ENCODE results near the gene FLT1.

DNA sequence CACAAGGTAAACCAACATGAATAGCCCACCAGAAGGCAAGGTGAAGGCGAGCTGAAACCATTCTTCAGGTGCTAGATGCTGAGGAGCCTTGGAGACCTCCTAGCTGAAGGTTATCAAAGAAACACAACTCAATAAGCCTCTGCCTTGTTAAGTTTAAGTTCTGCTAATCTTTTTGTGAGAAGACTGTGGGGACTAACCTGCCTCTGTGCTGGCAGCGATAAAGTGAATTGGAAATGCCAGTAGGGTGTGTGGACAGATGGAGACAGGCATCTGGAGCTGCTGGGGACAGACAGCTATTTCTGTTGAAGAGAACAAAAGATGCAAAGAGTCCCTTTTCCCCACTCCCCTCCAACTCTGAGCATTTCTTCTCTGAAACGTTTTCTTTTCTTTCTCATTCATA lies 33.5 kb upstream of the FLT1 start:
- TF ChIP-seq POLR2AphosphoS5 (IDR thresholded peaks at IDR 0.05), result no peak
- TF ChIP-seq, protein P1, sequence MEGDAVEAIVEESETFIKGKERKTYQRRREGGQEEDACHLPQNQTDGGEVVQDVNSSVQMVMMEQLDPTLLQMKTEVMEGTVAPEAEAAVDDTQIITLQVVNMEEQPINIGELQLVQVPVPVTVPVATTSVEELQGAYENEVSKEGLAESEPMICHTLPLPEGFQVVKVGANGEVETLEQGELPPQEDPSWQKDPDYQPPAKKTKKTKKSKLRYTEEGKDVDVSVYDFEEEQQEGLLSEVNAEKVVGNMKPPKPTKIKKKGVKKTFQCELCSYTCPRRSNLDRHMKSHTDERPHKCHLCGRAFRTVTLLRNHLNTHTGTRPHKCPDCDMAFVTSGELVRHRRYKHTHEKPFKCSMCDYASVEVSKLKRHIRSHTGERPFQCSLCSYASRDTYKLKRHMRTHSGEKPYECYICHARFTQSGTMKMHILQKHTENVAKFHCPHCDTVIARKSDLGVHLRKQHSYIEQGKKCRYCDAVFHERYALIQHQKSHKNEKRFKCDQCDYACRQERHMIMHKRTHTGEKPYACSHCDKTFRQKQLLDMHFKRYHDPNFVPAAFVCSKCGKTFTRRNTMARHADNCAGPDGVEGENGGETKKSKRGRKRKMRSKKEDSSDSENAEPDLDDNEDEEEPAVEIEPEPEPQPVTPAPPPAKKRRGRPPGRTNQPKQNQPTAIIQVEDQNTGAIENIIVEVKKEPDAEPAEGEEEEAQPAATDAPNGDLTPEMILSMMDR (IDR thresholded peaks at IDR 0.05), result no peak

All from breast epithelium (tissue), 3 donors.